GM12874 (cell line): ENCODE results near the gene SOX13.

ENCODE experiments used
- TF ChIP-seq, protein P1 (sequence below): IDR thresholded peaks from 2 replicates; pipeline ENCODE4 v1.5.1; 2011; ENCODE audit warnings: low read depth, mild to moderate bottlenecking, control low read depth, low read length, moderate library complexity; ENCODE audit not compliant: insufficient read depth

Gene SOX13

DNA sequence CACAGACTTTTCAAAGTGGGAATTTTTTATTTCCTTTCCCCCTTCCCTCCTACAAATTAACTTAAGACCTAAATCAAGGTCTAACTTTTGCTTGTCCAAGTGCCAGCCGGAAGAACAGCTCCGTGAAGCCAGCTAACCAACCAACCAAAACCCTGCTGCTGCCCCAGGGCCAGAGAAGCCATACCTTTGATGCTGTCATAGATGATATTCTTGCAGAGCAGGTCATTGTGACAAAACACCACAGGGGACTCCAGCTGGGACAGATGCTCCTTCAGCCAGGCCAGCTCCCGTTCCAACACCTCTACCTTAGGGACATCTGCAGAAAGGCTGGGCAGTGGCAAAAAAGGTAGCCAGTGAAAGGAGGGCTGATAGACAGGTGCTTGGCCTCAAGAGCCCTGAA is 68.2 kb downstream of the SOX13 start:
- TF ChIP-seq, protein P1, sequence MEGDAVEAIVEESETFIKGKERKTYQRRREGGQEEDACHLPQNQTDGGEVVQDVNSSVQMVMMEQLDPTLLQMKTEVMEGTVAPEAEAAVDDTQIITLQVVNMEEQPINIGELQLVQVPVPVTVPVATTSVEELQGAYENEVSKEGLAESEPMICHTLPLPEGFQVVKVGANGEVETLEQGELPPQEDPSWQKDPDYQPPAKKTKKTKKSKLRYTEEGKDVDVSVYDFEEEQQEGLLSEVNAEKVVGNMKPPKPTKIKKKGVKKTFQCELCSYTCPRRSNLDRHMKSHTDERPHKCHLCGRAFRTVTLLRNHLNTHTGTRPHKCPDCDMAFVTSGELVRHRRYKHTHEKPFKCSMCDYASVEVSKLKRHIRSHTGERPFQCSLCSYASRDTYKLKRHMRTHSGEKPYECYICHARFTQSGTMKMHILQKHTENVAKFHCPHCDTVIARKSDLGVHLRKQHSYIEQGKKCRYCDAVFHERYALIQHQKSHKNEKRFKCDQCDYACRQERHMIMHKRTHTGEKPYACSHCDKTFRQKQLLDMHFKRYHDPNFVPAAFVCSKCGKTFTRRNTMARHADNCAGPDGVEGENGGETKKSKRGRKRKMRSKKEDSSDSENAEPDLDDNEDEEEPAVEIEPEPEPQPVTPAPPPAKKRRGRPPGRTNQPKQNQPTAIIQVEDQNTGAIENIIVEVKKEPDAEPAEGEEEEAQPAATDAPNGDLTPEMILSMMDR: no peak

DNA sequence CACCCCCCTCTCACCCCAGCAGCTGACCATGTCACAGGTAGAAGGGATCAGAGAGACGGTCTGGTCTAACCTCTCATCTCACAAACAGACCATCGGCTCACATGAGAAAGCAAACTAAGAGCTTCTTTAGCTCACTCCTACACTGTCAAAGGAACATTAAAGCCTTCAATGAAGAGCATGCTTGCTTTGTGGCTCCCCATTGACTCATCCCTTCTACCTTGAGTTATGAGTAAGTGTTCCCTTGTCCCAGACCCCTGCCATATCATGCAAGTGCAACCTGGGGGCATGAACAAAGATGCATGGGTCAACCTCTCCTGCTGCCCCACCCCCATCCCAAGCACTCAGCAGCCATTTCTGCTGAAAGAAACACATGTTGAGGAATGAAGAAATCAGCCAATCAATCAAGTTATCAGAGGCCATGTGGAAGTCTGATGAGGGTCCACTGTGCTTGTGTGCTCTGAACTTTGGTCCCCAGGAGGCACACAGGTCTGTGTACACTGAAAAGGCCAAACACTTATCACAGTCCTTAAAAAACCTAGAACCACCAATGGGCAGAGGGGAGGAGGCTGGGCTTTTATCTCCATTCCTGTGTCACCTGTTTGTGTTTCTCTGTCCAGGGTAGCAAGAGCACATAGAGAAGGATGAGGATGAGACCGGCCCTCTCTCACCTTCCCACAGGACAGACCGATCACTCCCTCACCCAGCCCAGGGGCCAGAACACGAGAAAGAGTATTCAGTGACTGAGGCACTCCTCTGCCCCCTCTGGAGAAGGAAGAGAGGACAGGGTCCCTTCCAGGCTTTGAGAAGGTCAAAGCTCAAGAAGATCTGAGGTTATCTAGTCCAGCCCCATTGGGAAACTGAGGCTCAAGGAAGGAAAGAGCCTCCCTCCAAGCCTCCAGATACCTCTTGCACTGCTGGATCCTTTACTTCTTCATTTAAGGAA is 69.4 kb downstream of the SOX13 start:
- TF ChIP-seq, protein P1: no peak

DNA sequence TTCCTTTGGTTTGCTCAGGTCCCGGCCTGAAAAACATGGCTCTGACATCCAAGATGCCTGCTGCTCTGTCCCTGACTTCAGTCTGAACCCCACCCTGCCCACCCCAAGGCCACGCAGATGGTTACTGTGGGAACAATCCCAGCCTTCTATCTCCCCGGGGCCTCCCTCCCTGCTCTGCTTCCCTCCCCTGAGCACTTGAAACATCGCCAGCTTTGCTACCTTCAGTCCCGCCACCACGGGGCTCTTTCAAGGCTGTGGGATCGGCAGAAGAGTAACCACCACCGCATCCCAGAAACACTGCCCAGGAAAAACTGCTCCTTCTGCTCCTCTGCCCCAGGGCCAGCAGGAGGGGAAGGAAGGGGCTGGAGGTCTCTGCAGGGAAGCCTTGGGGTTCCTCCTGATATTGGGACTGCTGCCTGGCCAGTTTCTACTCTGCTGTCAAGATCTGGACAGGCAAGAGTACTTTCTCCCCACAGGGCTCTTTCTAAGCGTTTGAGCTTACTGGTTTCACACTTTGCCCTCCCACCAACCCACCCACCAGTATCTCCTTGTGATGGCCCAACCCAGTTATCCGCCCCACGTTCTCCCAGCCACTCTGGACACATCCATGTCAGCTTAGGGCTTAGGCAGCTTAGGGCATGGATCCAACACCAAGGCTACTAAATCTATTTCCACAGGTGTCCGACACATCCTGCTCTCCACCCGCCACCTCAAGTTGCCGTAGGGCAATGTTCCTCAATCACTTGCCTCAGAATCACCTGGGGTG is 70.5 kb downstream of the SOX13 start:
- TF ChIP-seq, protein P1: no peak

DNA sequence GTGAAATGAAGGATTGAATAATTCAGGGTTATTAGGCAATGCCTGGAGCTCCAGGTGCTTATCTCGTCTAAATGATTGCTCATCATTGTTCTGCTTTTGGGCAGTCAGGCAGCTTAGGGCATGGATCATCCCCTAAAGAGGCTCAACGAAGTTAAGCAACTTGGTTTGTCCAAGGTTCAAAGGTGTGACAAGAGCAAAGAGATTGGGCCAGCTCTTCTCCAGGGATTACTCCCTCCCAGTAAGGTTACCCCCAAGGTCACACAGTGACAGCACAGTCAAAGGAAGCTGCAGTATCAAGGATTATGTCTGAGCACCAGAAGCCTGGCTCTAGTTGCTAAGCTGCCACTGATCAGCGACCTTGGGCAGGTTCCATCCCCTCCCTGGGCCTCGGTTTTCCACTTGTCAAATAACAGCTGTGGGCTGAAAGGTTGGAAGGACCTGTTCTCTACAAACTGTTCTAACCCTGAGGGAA is 72.2 kb downstream of the SOX13 start:
- TF ChIP-seq, protein P1: no peak

DNA sequence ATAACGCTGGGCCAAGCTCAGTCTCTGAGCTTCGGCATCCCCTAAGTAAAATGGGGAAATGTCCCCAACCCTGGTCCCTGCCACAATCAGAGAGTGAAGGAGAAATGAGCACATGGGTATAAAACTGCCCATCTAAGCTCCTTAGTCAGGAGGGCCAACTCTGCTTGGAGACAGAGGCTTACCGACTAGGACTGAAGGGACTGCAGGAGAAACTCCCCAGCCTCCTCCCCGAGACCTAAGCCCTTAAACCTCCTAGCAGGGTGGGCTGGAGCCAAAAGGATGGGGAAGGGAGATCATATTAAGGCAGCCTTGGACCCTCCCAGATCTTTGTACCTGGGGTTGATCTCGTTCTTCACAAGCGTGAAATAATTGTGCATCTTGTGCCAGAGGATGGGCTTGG is 73.4 kb downstream of the SOX13 start:
- TF ChIP-seq, protein P1: no peak

DNA sequence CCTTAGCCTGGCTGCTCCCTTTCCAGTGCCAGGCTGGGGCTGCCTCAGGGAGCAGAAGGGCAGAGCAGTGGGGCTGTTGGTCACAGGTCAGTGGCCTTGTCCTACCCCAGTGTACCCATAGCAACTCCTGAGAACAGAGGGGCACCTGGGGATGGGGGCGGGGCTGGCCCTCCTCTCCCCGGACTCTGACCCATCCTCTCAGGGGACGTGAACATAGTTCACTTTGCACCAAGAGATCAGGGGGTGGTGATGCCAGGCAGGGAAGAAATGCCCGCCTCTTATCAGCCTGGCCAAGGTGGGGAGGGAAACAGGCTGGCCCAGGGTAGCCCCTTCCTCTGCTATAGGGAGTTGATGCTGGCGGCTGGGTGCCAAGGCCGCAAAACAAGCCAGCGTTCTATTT is 74.0 kb downstream of the SOX13 start:
- TF ChIP-seq, protein P1: no peak
